GM04503 (cell line): ENCODE measurements around the gene TCAP.

Source experiments
- DNase-seq: peaks from one replicate; pipeline ENCODE4 v3.0.0-alpha.2; 2012; ENCODE audit warnings: low read depth

Gene TCAP

GRCh38 chr17:39664581-39665561, at the start of gene TCAP:
Gene TCAP, plus strand, starts transcription at chr17:39665349. Its CDS starts 11 bp downstream, at chr17:39665360.
- DNase-seq = no peak

- no peak for DNase-seq
Measured at GRCh38 chr17:39615434-39615833, 49.7 kb upstream of the TCAP start.

- no peak for DNase-seq
Measured at GRCh38 chr17:39617100-39617445, 48.1 kb upstream of the TCAP start.

GRCh38 chr17:39617446-39618245, 47.5 kb upstream of the TCAP start:
- DNase-seq = no peak

GRCh38 chr17:39618246-39618913, 46.8 kb upstream of the TCAP start:
- no peak for DNase-seq

GRCh38 chr17:39618956-39619785, 46.0 kb upstream of the TCAP start:
- DNase-seq = no peak

- DNase-seq = no peak
Measured at GRCh38 chr17:39619786-39620101, 45.4 kb upstream of the TCAP start.

GRCh38 chr17:39621523-39622379, 43.4 kb upstream of the TCAP start:
- no peak for DNase-seq

- DNase-seq = no peak
Measured at GRCh38 chr17:39622380-39623006, 42.7 kb upstream of the TCAP start.

- no peak for DNase-seq
Measured at GRCh38 chr17:39623356-39623950, 41.7 kb upstream of the TCAP start.

GRCh38 chr17:39624313-39624712, 40.8 kb upstream of the TCAP start:
- DNase-seq = no peak

GRCh38 chr17:39625198-39625785, 39.9 kb upstream of the TCAP start:
- no peak for DNase-seq

GRCh38 chr17:39626171-39627046, 38.7 kb upstream of the TCAP start, which contains the start of gene PPP1R1B:
Gene PPP1R1B, plus strand, starts transcription at chr17:39626952. Its CDS starts 441 bp downstream, at chr17:39627393.
- DNase-seq = no peak

- no peak for DNase-seq
Measured at GRCh38 chr17:39627047-39627711, 38.0 kb upstream of the TCAP start.

GRCh38 chr17:39627712-39628516, 37.2 kb upstream of the TCAP start:
- no peak for DNase-seq

GRCh38 chr17:39628655-39629493, 36.3 kb upstream of the TCAP start:
- no peak for DNase-seq
